CD4-positive, alpha-beta T cell treated with Interleukin-17A for 4 hours (primary cell): ENCODE measurements around the gene TLE7.

ENCODE experiments used
- DNase-seq: peaks from one replicate; pipeline ENCODE4 v3.0.0-alpha.2; 2020; ENCODE audit warnings: mixed read lengths

TLE7 gene

DNA sequence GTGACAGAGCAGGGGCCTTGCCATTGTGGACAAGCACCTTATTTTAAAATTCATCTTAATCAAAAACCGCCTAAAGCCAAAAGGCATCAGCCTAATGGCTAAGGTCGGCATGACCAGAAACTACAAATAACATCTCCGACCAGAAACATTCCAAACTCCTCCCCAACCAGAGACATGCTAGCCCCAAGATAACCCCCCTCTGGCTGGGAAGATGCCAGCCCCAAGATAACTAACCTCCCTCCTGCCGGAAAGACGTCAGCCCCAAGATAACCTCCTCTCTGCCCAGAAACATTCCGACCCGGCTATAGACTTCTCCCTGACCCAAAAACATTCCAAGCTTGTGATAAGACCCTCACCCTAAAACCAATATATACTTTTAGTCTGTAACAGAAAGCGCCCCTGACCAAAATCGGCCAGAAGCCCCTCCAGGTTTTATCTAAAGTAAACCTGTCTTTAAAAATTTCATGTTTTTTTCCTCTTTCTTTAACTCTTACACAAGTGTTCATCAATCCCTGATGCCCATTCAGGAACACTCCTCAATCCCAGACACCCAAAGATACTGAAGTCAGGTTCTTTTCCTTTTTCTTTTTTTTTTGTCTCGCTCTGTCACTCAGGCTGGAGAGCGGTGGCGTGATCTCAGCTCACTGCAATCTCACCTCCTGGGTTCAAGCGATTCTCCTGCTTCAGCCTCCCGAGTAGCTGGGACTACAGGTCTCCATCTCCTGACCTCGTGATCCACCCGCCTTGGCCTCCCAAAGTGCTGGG lies 32.7 kb downstream of the TLE7 start:
- DNase-seq: no peak

DNA sequence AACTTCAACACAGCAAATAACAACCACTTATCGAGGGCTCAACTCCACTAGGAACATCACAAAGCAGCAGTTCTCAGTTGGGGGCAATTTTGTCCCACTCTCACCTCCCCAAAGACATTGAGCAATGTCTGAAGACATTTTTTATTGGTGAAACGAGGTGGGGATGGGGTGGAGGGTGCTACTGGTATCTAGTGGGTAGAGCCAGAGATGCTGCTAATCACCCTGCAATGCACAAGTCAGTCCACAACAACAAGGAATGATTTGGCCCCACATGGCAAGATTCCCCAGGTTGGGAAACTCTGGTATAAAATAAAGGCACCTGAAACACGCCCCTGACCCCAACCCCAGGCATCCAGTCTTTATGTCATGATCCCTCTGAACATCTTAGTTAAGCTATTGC lies 33.3 kb downstream of the TLE7 start:
- DNase-seq: no peak

DNA sequence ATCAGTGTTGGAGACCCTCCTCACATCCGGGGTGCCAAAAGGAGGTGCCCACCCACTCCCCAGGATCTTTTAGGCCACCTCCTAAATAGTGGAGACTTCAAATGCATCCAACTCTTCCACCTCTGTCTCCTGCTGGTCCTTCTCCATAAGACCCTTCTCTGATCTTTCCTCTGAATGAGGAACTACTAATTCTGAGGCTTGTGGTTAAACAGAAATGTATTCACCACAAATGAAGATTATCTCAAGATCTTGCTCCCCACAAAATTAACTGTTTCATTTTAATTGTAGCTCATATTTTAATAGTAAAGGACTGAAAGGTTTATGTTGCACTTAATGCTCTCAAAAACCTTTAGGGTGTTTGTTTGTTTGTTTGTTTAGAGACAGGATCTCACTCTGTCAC lies 34.1 kb downstream of the TLE7 start:
- no peak for DNase-seq

DNA sequence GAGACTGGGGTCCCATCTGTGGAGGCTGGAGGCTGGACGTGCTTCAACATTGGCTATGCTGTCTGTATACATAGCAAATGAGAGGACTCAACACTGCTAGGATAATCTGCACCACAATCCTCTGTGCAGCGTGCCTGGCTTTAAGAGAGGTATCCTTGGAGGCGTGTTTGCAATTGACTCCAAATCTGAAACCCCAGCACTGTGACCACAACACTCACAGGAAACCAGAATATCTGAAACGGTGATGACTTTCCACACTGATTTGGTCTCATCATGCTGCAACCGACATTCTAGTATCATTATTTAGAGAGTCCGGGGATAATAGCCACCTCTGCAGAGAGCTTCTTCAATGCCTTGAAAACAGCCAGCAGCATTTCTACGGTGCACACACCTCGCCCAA lies 35.1 kb downstream of the TLE7 start:
- no peak for DNase-seq

DNA sequence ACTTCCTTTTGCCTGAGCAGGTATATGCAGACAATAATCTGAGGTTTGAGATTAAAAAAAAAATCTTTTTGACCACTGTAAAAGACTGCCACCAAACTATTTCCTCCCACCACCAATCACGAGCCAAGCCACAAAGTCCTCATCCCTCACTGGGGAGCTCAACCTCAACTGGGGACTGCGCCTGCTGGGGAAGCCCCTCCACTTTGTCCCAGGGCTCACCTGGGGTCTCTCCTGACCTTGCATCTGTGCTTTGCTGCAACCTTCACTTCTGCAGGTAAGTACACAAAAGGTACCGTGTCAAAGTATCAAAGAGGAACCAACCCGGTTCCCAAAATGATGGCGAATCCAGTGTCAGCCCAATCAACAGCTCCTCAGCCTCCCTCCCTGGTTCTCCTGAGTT lies 35.5 kb downstream of the TLE7 start:
- no peak for DNase-seq

DNA sequence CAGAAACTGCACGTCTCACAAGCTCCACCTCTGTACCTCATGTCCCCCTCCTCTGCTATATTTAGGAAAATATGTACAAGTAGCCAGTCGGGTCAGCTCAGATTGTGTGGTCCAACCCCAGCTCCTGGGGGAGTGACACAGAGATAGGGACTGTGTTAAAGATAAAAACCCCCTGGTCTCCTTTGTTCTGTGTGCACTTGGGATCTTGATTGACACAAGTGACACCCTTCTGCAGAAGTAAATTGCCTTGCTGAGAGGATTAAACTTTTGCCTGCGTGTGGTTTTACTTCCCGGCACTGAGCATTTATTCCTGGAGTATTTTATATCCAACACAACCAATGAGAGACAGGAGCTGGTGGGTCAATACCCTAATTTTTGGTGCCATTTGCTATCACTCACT lies 37.5 kb downstream of the TLE7 start:
- DNase-seq: no peak

DNA sequence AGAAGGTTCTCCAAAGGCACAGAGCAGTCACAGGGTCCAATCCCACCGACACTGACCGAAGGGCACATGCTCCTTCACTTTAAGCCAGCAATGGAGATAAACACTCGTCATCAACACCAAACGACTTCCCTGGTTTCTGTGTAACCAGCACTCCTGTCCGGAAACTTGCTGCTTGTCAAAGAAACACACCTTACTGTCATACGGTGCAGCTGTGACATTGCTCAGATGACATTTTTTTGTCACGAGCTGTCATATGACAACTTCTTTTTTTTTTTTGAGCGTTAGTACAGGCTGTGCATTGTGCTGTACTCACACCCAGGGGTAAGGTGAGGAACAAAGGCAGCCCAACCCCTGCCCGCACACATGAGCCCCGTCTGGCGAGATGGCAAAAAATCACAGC lies 39.2 kb downstream of the TLE7 start:
- no peak for DNase-seq

DNA sequence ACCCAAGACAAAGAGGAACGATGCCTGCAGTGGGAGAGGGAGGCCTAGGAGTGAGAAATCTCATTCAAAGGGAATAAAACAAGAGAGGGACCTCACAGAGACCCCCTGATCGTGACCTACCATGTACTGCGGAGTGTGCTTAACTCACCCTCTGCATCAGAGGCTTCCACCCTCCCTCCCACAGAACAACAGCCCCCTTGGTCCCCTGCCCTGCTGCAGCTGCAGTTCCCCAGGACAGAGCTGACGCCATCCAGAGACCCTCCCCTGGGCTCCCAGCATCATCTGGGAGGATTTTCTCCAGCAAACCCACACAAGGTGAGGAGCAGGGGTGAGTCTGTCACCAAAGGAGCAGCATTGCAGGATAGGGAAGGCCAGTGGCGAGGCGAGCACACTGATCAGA lies 39.8 kb downstream of the TLE7 start:
- no peak for DNase-seq

DNA sequence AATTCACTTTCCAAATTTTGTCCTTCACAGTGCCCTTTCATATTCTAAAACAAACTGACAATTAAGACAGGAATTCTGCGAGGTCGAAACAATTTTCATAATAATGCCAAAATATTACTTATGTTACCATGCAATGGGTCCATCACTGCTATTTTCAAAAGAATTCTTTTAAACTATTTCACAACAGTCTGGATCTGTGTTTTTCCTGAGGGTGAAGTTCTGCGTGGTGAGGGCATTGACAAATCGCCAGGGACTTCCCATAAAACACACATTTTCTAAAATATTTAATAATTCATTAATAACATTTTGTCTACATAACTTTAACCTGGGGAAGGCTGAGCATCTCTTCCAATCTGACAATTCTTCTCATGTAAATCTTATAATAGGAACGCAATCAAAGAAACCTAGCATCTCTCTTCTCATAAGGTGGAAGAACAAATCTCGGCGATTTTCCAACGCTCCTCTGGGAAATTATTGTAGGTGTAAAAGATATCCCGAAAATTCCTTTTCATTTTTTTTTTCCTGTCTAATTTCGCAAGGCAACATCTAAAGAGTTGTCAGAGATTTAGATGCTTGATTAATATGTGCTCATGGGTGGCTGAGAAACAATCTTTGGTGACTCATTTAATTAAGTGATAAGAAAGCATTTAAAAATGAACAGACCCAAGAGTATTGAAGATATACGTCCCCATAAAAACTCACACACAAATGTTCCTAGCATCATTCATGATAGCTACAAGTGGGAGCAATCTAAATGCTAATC lies 41.9 kb downstream of the TLE7 start:
- DNase-seq: no peak

DNA sequence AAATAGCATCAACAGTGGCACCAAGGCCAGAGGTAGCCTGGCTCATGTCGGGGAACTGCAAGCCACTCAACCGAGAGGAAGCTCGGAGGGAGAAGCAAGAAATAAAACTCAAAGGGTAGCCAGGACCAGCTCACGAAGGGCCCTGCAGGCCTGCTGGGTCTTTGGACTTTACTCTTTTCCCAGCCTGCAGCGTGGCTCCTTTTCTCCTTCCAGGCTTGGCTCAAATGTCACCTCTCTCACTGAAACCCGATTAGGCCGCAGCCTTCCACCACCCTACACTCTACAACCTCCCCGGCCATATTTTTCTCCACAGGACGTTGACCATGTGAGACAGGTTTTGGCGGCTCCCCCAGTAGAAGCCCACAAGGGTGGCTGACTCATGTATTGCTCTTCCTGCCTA lies 45.3 kb downstream of the TLE7 start:
- no peak for DNase-seq

DNA sequence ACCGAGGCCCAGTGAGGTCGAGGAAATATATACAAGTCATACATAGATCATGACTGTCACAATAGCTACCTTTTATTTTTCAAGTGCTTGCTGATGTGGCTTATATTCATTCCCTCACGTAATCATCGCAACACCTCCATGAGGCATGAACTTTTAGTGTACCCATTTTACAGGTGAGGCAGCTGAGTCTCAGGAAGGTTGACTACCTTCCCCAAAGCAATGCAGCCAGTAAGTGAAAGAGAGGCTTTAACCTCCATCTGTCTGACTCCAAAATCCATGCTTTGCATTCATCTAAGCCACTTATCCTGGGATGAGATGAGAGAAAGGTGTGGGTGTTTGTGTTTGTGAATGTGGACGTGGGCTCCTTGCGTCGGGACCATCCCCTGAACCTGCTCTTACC lies 52.5 kb downstream of the TLE7 start:
- no peak for DNase-seq

DNA sequence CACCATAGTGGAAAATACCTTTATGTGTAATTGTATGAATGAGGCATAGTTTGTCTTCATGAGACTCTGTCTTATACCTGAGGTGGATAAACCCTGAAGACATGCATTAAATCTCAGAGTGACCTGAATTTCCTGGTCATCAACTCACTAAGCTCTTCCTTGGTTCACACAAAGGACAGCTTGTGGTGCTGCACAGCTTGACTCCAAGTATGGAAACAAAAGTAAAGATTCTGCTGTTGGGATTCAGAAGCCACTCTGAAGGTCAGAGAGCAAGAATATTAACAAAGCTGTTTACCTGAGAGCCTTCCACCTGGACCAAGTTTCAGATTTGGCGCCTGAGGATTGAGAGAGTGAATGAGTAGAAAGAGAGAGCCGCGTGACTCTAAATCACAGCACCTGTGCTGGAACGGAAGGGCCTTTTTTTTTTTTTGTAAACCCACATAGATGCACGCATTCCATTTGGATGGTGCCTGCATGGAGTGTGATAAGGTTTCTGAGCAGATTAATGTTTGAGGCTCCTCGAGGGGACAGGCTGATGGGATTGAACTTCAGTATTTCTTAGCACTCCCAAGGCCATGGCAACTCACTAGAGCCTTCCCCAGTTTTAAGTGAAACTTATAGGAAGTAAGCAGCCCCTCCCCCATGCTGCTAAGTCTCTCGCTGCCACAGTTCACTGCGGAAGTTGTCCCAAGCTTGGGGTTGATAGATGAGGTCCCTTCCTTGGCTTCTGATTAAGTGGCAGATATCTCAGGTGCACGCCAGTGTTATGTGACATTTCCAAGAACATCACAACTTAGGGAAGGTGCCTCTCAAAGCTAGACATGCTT lies 54.6 kb downstream of the TLE7 start:
- DNase-seq: no peak

DNA sequence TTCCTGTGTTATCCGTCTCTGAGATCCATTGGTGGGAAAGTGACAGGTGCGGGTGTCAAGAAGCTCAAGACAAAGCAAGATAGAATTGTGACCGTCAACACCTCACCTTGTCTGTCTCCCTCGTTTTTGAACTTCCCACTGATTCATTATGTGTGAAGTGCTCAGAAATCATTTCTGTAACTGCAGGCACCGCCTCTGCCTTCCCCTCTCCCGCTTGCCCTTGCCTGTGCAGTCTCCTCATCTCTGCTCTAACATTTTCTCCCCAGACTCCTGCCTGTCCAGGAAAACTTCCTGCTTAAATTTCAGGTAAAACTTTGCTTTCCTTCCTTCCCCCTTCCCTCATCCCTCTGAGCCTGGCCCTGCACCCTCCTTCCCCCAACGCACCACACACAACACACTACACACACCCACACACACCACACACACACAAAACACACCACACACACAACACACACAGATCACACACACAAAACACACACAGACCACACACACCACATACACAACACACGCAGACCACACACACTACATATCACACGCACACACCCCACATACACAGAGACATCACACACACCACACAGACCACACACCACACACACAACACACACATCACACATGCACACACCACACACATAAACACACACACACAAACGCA lies 57.7 kb downstream of the TLE7 start:
- no peak for DNase-seq

DNA sequence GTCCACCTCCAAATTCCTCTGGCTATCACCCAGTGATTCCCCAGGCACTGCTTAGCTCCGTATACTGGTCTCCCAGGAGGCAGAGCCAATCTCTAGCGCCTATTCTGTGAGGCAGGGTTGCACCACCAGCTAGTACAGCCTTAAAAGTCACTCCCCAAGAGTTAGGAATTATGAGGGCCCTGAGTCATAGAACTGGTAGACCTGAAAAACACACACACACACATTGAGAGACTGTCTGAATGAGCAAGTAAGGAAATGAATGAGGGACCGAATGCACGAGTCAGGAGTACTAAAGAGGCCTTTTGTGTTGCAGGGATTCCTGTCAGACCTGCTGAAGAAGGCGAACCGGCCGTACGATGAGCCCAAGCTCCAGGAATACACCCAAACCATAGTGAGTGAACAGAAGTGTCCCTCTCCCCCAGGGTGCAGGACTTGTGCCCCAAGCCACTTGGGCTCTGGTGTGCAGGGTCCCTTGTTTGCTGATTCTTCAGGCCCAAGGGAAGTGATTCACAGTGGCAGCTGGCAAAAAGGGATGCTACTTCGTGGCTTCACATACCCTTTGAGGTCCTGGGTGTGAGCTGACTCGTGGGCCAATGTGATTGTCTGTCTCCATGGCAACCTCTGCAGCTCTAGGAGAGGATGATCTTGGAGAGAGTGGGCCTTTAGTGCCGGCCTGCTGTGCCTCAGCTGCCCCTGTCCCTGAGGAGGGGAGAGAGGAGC lies 58.6 kb downstream of the TLE7 start:
- no peak for DNase-seq

DNA sequence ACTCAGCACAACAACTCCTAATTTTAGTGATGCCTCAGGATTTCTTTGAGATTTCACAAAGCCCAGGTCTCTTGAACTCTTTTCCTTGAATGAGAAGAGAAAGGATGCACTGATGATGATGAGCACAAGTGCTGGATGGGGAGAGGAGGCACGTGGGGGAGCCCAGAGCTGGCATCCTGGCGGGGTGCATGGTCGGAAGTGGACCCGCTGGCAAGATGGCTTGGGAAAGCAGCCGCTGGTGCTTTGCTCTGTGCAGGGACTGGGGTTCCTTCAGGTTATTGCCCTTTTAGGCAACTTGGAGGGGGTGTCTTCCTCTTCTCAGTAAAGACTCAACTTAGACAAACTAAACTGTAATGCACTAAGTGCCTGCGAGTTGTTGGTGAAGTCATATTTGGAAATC lies 61.0 kb downstream of the TLE7 start:
- no peak for DNase-seq
